ENCODE measurements around the gene UBAC2. TPM values are rescaled to one million over a fixed set of nuclear protein-coding genes. Genes with fewer than 3 reads are reported as not detected.

The UBAC2 gene
- total and polyA plus RNA-seq, 2 of the 4 experiments (the other 2 are of a cell fraction) = 20.8 to 36.3 TPM

- no CpG with 5 or more reads among the region's 3 CpGs for WGBS, 2 experiments (ENCODE audit: extremely low coverage in 2 of 2, insufficient read length in 1 of 2)
- no peak for DNase-seq
- dilution Hi-C loops (cut with HindIII; ENCODE audit: low sequenced_read_pairs, unreplicated experiment) = no loop called here
Observed at GRCh38 chr13:99208185-99208584, 7.5 kb downstream of the UBAC2 start.

More at GRCh38 chr13:99208185-99208584, 7.5 kb downstream of the UBAC2 start:
- ATAC-seq (ENCODE audit: low read depth) = no peak
- peaks cover 29 to 64% of the 10 kb centered on the region in 2 experiments for H3K79me1 ChIP-seq (ENCODE audit: low read depth in 1 of 2, low read length in 2 of 2)
- H4K91ac ChIP-seq (ENCODE audit: insufficient read depth, low read depth, low read length) = no peak overlapping the region
- peaks cover 2% of the 10 kb centered on the region; the same call in 1 of the 2 replicates for H3K4me1 ChIP-seq (ENCODE audit: control insufficient read depth, insufficient read depth, low read length)
- H4K20me1 ChIP-seq (ENCODE audit: insufficient read depth, low read length) = peaks cover 59% of the 10 kb centered on the region
- H3K18ac ChIP-seq (ENCODE audit: low read depth, low read length) = no peak overlapping the region
- in situ Hi-C loops (cut with MboI; ENCODE audit: low sequenced_read_pairs) = no loop called here
- TF ChIP-seq RFX5 (IDR thresholded peaks at IDR 0.05; ENCODE audit: low read depth, low read length) (no peak), SMC3 (IDR thresholded peaks at IDR 0.05; ENCODE audit: low read depth, low read length) (no peak), POLR2A (IDR thresholded peaks at IDR 0.05; ENCODE audit: low read depth, low read length) (no peak), BHLHE40 (IDR thresholded peaks at IDR 0.05; ENCODE audit: low read depth, low read length) (no peak)
- H3K9me3 ChIP-seq (ENCODE audit: control insufficient read depth, insufficient read depth, low read length) = no peaks in the 10 kb centered on the region
- intact Hi-C loops (cut with micrococcal nuclease) = no loop called here
- H3K4ac ChIP-seq (ENCODE audit: low read depth, low read length) = no peak overlapping the region
- POLR2A ChIA-PET (ENCODE audit: unreplicated experiment) = no interaction called here
- no peak overlapping the region for H2AK5ac ChIP-seq (ENCODE audit: low read depth, low read length)
- no peak overlapping the region for H3K9ac ChIP-seq (ENCODE audit: low read depth, low read length)
- H3K27me3 ChIP-seq (ENCODE audit: control insufficient read depth, insufficient read depth, low read length) = no peaks in the 10 kb centered on the region
- no peak overlapping the region for H3K14ac ChIP-seq (replicated peaks; ENCODE audit: low read depth, low read length)
- H2AFZ ChIP-seq (replicated peaks; ENCODE audit: low read length, poor library complexity) = no peak overlapping the region
- H3K9me1 ChIP-seq (ENCODE audit: insufficient read depth, low read length) = peaks cover 8% of the 10 kb centered on the region
- H3K23ac ChIP-seq (ENCODE audit: low read depth, low read length) = no peak overlapping the region
- no peak overlapping the region for H4K5ac ChIP-seq (ENCODE audit: low read depth, low read length)
- CTCF ChIA-PET = no interaction called here
- no peak overlapping the region for H2BK20ac ChIP-seq (ENCODE audit: low read depth, low read length)
- H3K4me3 ChIP-seq (ENCODE audit: insufficient read depth, low read depth, low read length) = no peak overlapping the region
- H2BK15ac ChIP-seq (ENCODE audit: low read depth, low read length) = no peak overlapping the region
- no peak overlapping the region for H4K8ac ChIP-seq (ENCODE audit: low read depth in 2 of 2, low read length in 2 of 2)
- no TSS peak for BruUV-seq (replicated peaks)
- H3K27ac ChIP-seq (ENCODE audit: insufficient read depth, low read length) = no peak overlapping the region
- peaks cover 3% of the 10 kb centered on the region; the same call in 1 of the 2 replicates for H3K36me3 ChIP-seq (ENCODE audit: control insufficient read depth, insufficient read depth, low read length)
- no peak overlapping the region for H3K56ac ChIP-seq (ENCODE audit: extremely low read depth, insufficient read depth, low read length)
- no peak overlapping the region for H2BK5ac ChIP-seq (ENCODE audit: low read depth, low read length, poor library complexity, severe bottlenecking)
- H3K4me2 ChIP-seq (ENCODE audit: low read depth, low read length) = no peak overlapping the region
- H2AK9ac ChIP-seq (replicated peaks; ENCODE audit: low read depth, low read length, poor library complexity) = no peak overlapping the region
- no peak overlapping the region for H2BK120ac ChIP-seq (ENCODE audit: low read depth, low read length)

All from IMR-90 (cell line).